Stromal cell of bone marrow (primary cell): ENCODE measurements around the gene UNC79.

Experiments
- DNase-seq: peaks from one replicate; pipeline ENCODE4 v3.0.0-alpha.2; 2012; ENCODE audit warnings: low read depth

The UNC79 gene

GRCh38 chr14:93749076-93749420 is 318.3 kb downstream of the UNC79 start:
- DNase-seq: no peak

GRCh38 chr14:93751946-93752655 is 321.4 kb downstream of the UNC79 start:
- no peak for DNase-seq

DNA sequence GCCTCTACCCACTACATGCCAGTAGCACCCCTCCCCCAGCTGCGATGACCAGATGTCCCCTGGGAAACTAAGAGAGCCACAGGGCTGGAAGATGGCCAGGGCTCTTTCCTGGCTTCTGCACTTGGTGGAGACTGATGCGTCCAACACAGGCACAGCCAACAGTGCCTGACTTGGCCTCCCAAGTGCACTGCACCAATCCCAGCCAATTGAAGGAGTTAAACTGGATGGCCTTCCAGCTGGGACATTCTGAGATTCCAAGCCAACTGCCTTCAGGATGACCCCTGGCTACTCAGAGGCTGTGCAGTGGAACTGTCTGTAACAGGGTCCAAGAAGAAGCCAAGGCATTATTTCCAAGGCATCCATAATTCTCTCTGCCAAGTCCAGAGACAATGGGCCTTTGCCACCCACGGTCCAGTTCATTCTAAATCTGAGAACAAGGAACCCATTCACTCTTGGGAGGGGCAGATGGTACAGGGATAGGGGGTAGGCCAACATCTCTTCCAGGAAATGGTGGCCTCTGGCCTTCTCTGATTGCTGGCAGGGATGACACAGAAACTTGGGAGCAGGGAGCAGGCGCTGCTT is 322.3 kb downstream of the UNC79 start:
- no peak for DNase-seq

DNA sequence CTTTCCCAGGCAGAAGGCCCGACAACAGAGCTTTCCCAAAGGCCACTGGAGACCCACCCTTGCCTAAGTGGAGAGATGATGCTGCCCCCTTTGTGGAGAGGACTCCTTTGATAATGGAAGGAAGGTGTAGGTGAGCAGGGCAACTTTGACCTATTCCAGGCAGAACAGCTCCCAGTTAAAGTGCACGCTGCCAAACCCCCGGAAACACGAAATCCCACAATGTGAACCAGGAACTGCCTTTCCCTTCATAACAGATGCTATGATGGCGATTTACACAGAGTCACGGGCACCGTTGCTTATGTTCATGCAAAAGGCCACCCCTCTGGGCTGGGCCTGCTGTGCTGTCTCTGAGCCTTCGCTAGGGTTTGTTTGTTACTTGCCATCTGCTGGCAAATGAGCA is 322.9 kb downstream of the UNC79 start:
- no peak for DNase-seq

- no peak for DNase-seq
These were observed 326.5 kb downstream of the UNC79 start for GRCh38 chr14:93757206-93757605.
